PC-3 (cell line): ENCODE results near the gene AXIN2. TPM values are rescaled to one million over a fixed set of nuclear protein-coding genes. Genes with fewer than 3 reads are reported as not detected.

Source experiments
- ATAC-seq: fragments of 200-7000 bp; cut with Tn5 transposase; 2 replicates; pipeline ENCODE4 v1.9.1; 2020; ENCODE audit warnings: mild to moderate bottlenecking, moderate library complexity
- BruUV-seq: library from RNA; stranded (reverse); fragments of 400-500 nt; replicated peaks from 2 replicates; lab custom pipeline; 2021; lab: Mats Ljungman, UMichigan
- CTCF ChIA-PET: fragments of 300-600 bp; sonication (Branson Sonifier 250); formaldehyde crosslinking; loops from one replicate; lab custom pipeline; 2022; ENCODE audit warnings: antibody characterized with exemption; lab: Charles Lee
- POLR2A ChIA-PET: fragments of 300-600 bp; sonication (Branson Sonifier 250); formaldehyde crosslinking; loops from one replicate; lab custom pipeline; 2022; ENCODE audit warnings: antibody characterized with exemption; ENCODE audit not compliant: unreplicated experiment; lab: Charles Lee
- DNase-seq: peaks from one replicate; pipeline ENCODE4 v3.0.0-alpha.2; 2015
- H2AFZ ChIP-seq: fragments of 300-600 bp; sonication (generic); 2 replicates; pipeline ENCODE4 v1.6.0; 2016; ENCODE audit warnings: antibody characterized with exemption, low read length
- H3F3A ChIP-seq: fragments of 300-600 bp; sonication (generic); one replicate; pipeline ENCODE4 v1.6.0; 2017; ENCODE audit warnings: antibody characterized with exemption, low read length, control low read depth, mild to moderate bottlenecking; ENCODE audit not compliant: unreplicated experiment
- H3K27ac ChIP-seq: fragments of 300-600 bp; sonication (generic); 2 replicates; pipeline ENCODE4 v1.5.1; 2016; ENCODE audit warnings: mild to moderate bottlenecking, low read length
- H3K27me3 ChIP-seq: fragments of 300-600 bp; sonication (generic); 2 replicates; pipeline ENCODE4 v1.6.1; 2016; ENCODE audit warnings: low read length, mixed read lengths
- H3K36me3 ChIP-seq: fragments of 300-600 bp; sonication (generic); 2 replicates; pipeline ENCODE4 v1.6.1; 2016; ENCODE audit warnings: low read depth, mixed run types, low read length, mixed read lengths
- H3K4me1 ChIP-seq: fragments of 300-600 bp; sonication (generic); 2 replicates; pipeline ENCODE4 v1.5.1; 2016; ENCODE audit warnings: low read length; ENCODE audit not compliant: insufficient read depth
- H3K4me2 ChIP-seq: fragments of 300-600 bp; sonication (generic); 2 replicates; pipeline ENCODE4 v1.6.0; 2016; ENCODE audit warnings: low read length
- H3K4me3 ChIP-seq: fragments of 300-600 bp; sonication (generic); 2 replicates; pipeline ENCODE4 v1.5.1; 2016; ENCODE audit warnings: mild to moderate bottlenecking, low read length, mixed read lengths
- H3K79me2 ChIP-seq: fragments of 300-600 bp; sonication (generic); 2 replicates; pipeline ENCODE4 v1.6.1; 2017; ENCODE audit warnings: low read length, mixed read lengths
- H3K9ac ChIP-seq: fragments of 300-600 bp; sonication (generic); 2 replicates; pipeline ENCODE4 v1.6.0; 2016; ENCODE audit warnings: mild to moderate bottlenecking, low read length
- H3K9me2 ChIP-seq: fragments of 300-600 bp; sonication (generic); replicated peaks from 2 replicates; pipeline ENCODE4 v1.6.1; 2016; ENCODE audit warnings: mixed run types, low read length, mixed read lengths
- H3K9me3 ChIP-seq: fragments of 300-600 bp; sonication (generic); 2 replicates; pipeline ENCODE4 v1.6.1; 2016; ENCODE audit warnings: low read length, mixed read lengths
- H4K20me1 ChIP-seq: fragments of 300-600 bp; sonication (generic); 2 replicates; pipeline ENCODE4 v1.6.1; 2016; ENCODE audit warnings: low read length, mixed read lengths
- EZH2 ChIP-seq: fragments of 300-600 bp; sonication (generic); IDR thresholded peaks from one replicate; pipeline ENCODE4 v1.6.1; 2017; ENCODE audit warnings: antibody characterized with exemption, mild to moderate bottlenecking, low read length; ENCODE audit not compliant: unreplicated experiment
- EZH2phosphoT487 ChIP-seq: fragments of 300-600 bp; sonication (generic); IDR thresholded peaks from 2 replicates; pipeline ENCODE4 v1.6.1; 2018; ENCODE audit warnings: mild to moderate bottlenecking, antibody characterized with exemption, low read length, borderline replicate concordance
- intact Hi-C: fragments of 100-400 bp; cut with micrococcal nuclease; formaldehyde crosslinking; loops from 2 replicates; pipeline ENCODE4 v1.9.0; 2023
- total RNA-seq: library from RNA; depleted of rRNA; stranded (reverse); fragments of >200 nt; gene quantifications from 2 replicates; pipeline ENCODE4 v1.2.3, GENCODE V29; 2014
- TF ChIP-seq, protein P1 (sequence below): fragments of 300-600 bp; sonication (generic); conservative IDR thresholded peaks from 2 replicates; pipeline ENCODE4 v1.5.1; 2017; ENCODE audit warnings: antibody characterized with exemption, low read depth, mild to moderate bottlenecking, low read length

The AXIN2 gene
- total RNA-seq, 1 experiment from 2014 or later = 2.0 TPM

DNA sequence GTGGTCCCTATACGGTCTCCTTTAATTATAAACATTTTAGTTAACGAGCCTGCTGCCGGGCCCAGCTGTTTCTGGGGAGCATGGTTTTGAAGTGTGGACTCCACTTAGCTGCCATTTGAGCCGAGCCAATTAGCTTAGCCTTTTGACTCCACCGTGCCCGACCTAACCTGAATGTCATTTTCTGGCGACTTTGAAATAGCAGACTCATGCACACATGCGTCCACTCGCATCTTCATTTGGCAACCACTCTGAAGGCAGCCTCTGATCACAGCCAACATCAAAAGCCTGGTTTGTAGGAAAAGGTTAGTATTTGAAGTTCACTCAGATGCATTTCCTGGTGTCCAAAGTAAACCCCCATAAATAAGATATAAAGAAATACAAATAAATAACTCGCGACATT lies 16.8 kb downstream of the AXIN2 start:
- Histone ChIP-seq H3K27me3 (no peaks in the 10 kb centered on the region), H3K9me3 (no peaks in the 10 kb centered on the region), H3K27ac (no peak overlapping the region), H3K9ac (no peak overlapping the region), H3K36me3 (no peaks in the 10 kb centered on the region), H3K79me2 (no peaks in the 10 kb centered on the region), H4K20me1 (no peaks in the 10 kb centered on the region), H3K4me1 (peaks cover 11% of the 10 kb centered on the region), H3F3A (no peaks in the 10 kb centered on the region), H3K4me2 (no peak overlapping the region), H2AFZ (no peak overlapping the region), H3K9me2 (no peaks in the 10 kb centered on the region), H3K4me3 (no peak overlapping the region)
- ChIA-PET POLR2A (no interaction called here), CTCF (no interaction called here)
- DNase-seq = no peak
- ATAC-seq = no peak
- no peak for TF ChIP-seq EZH2
- TF ChIP-seq, protein P1, sequence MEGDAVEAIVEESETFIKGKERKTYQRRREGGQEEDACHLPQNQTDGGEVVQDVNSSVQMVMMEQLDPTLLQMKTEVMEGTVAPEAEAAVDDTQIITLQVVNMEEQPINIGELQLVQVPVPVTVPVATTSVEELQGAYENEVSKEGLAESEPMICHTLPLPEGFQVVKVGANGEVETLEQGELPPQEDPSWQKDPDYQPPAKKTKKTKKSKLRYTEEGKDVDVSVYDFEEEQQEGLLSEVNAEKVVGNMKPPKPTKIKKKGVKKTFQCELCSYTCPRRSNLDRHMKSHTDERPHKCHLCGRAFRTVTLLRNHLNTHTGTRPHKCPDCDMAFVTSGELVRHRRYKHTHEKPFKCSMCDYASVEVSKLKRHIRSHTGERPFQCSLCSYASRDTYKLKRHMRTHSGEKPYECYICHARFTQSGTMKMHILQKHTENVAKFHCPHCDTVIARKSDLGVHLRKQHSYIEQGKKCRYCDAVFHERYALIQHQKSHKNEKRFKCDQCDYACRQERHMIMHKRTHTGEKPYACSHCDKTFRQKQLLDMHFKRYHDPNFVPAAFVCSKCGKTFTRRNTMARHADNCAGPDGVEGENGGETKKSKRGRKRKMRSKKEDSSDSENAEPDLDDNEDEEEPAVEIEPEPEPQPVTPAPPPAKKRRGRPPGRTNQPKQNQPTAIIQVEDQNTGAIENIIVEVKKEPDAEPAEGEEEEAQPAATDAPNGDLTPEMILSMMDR = no peak
- TF ChIP-seq EZH2phosphoT487 = no peak
- no TSS peak for BruUV-seq
- intact Hi-C loops = no loop called here

DNA sequence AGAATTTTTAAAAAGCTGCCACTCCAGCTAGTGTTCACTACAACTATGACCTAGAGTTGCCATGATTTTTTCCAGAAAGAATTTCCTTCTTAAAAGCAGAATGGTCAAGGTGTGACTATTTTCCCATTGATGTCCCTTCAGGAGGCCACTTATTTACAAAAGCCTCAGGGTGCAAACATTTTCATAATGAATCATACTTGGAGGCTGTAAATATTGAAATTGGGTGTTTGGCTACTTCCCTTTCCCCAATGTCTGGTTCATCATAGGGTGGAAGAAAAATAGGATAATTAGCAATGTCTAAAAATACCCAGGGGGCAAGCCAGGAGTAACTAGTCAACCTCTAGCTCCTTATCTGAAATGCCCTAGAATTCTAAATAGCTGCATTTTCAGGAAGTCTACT lies 18.8 kb downstream of the AXIN2 start:
- Histone ChIP-seq H3K27me3 (no peaks in the 10 kb centered on the region), H3K4me1 (peaks cover 11% of the 10 kb centered on the region), H3F3A (no peaks in the 10 kb centered on the region), H3K9ac (no peak overlapping the region), H4K20me1 (no peaks in the 10 kb centered on the region), H3K9me2 (no peaks in the 10 kb centered on the region), H3K4me3 (no peak overlapping the region), H3K9me3 (no peaks in the 10 kb centered on the region), H3K36me3 (no peaks in the 10 kb centered on the region), H2AFZ (no peak overlapping the region), H3K4me2 (no peak overlapping the region), H3K79me2 (no peaks in the 10 kb centered on the region), H3K27ac (no peak overlapping the region)
- CTCF ChIA-PET = interaction anchor here (0.7 kb wide), 1 partner anchor 321 kb away, joined by 3 read pairs; no protein-coding TSS in a partner anchor
- BruUV-seq = no TSS peak
- intact Hi-C loops = no loop called here
- POLR2A ChIA-PET = no interaction called here
- DNase-seq (peak; percentile 80), ATAC-seq (peak; percentile 82)
- TF ChIP-seq, protein P1 = no peak
- no peak for TF ChIP-seq EZH2
- no peak for TF ChIP-seq EZH2phosphoT487

DNA sequence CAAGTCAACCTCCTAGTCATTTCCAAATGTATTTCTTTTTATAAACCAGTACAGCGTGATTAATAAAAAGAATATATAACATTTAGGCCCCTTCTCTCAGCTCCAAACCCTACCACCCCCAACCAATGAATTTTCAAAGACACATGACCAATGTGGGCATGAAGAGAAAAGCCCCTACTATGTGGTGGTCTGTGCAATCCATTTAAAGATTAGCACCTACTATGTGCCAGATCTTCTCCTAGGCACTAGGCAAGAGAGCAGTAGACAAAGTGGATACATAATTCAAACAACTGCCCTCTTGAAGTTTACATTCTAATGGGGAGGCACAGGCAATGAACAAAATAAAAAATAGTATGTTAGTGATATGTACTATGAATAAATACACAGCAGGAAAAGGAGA lies 19.4 kb downstream of the AXIN2 start:
- Histone ChIP-seq H3K4me2 (no peak overlapping the region), H3K9ac (no peak overlapping the region), H3K4me3 (no peak overlapping the region), H3F3A (no peaks in the 10 kb centered on the region), H2AFZ (no peak overlapping the region), H3K27ac (no peak overlapping the region), H3K4me1 (peaks cover 11% of the 10 kb centered on the region), H3K79me2 (no peaks in the 10 kb centered on the region), H4K20me1 (no peaks in the 10 kb centered on the region), H3K9me3 (no peaks in the 10 kb centered on the region), H3K9me2 (no peaks in the 10 kb centered on the region), H3K36me3 (no peaks in the 10 kb centered on the region), H3K27me3 (no peaks in the 10 kb centered on the region)
- ChIA-PET POLR2A (no interaction called here), CTCF (interaction anchor here (0.7 kb wide), 1 partner anchor 320 kb away, joined by 3 read pairs; no protein-coding TSS in a partner anchor)
- BruUV-seq = no TSS peak
- TF ChIP-seq EZH2 = no peak
- TF ChIP-seq, protein P1 = no peak
- ATAC-seq = no peak
- no peak for DNase-seq
- intact Hi-C loops = no loop called here
